ENCODE measurements around the gene PDGFRB. TPM values are rescaled to one million over a fixed set of nuclear protein-coding genes. Genes with fewer than 3 reads are reported as not detected.

The PDGFRB gene
- total RNA-seq, 4 donors from 2014 or later = 33.9 to 88.7 (median 41.7) TPM

DNA sequence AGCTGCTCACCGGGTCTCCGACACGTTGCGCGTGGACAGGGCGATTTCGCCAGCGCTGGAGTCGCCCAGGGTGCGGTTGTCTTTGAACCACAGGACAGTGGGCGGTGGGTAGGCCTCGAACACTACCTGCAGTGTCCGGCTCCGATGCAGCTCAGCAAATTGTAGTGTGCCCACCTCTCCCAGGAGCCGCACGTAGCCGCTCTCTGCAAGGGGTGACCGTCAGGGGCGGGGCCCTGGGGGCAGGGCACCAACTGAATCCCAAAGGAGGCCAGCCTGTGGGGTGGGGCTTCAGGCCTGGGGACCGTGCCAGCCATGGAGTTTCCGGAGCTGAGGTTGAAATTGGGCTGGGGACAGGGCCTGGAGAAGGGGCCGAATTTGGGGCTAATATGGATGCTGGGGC is 22.9 kb downstream of the PDGFRB start:
- intact Hi-C loops (cut with DNase I; ENCODE audit: low total_unique reads) = no loop called here
- no peak overlapping the region for H3K4me3 ChIP-seq (ENCODE audit: low read depth, poor library complexity, severe bottlenecking)
- no peak for DNase-seq (ENCODE audit: low spot score in 2 of 2)
- WGBS, 2 donors = 82% methylated on average over 22 of the region's 22 CpGs
- TF ChIP-seq CTCF (IDR thresholded peaks at IDR 0.05) = no peak
- no peak for TF ChIP-seq POLR2A (IDR thresholded peaks at IDR 0.05)

DNA sequence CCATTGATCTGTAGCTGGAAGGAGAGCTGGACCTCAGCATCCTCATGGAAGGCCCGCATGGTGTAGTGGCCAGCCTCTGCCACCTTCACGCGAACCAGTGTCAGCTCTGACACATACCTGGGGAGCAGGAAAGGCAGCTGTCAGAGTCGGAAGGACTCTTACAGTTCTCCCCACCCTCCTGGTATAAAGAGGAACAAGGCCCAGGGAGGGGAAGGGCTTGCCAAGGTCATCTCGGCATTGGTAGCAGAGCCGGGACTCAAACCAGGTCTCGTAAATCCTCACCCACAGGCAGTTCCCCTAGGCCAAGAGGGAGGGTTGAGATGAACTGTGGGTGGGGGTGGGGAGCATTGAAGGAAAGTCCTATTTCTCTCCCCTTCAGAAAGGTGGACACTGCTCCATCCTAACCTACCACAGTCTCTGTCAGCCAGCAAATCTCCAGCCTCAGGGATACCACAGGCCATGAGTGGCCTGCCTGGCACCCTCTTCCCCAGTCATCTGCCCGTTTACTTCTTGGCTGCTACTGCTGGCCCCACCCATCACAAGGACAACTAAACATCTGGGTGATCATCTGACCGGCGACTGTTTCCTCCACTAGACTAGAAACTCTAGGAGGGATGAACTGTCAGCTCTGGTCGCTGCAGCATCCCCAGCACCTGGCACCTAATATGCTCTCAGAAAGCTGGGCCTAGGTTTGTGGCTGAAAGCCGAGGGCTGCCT is 23.5 kb downstream of the PDGFRB start:
- intact Hi-C loops (cut with DNase I; ENCODE audit: low total_unique reads) = no loop called here
- no peak for TF ChIP-seq CTCF (IDR thresholded peaks at IDR 0.05)
- TF ChIP-seq POLR2A (IDR thresholded peaks at IDR 0.05) = no peak
- WGBS, 2 donors = 56 to 57% methylated on average over 12 of the region's 12 CpGs
- DNase-seq (ENCODE audit: low spot score in 2 of 2) = peak; percentile 82 to 92
- H3K4me3 ChIP-seq (ENCODE audit: low read depth, poor library complexity, severe bottlenecking) = no peak overlapping the region

DNA sequence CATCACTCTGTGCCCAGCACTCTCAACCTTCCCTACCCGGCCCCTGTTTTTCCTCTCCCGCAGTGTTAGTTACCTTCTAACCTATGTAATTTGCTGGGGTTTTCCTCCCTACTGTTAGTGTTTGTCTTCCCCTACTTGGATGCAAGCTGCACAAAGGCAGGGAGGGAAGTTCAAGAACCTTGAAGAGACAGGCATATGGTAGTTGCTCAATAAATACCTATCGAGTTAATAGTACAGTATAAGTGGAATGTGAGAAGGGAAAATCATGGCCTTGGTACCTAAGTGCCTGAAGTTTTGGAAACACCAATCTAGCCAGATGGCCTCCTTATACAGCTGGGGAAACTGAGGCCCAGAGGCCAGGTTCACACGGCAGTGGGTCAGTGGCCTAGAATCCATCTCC is 24.2 kb downstream of the PDGFRB start:
- no peak for DNase-seq (ENCODE audit: low spot score in 2 of 2)
- 80 to 89% methylated on average over 4 of the region's 4 CpGs for WGBS, 2 donors
- H3K4me3 ChIP-seq (ENCODE audit: low read depth, poor library complexity, severe bottlenecking) = no peak overlapping the region
- TF ChIP-seq CTCF (IDR thresholded peaks at IDR 0.05) = no peak
- no peak for TF ChIP-seq POLR2A (IDR thresholded peaks at IDR 0.05)
- intact Hi-C loops (cut with DNase I; ENCODE audit: low total_unique reads) = no loop called here

GRCh38 chr5:150130493-150130922 is 25.1 kb downstream of the PDGFRB start:
- no peak for TF ChIP-seq CTCF (IDR thresholded peaks at IDR 0.05)
- no peak for TF ChIP-seq POLR2A (IDR thresholded peaks at IDR 0.05)
- no peak for DNase-seq (ENCODE audit: low spot score in 2 of 2)
- H3K4me3 ChIP-seq (ENCODE audit: low read depth, poor library complexity, severe bottlenecking) = no peak overlapping the region
- intact Hi-C loops (cut with DNase I; ENCODE audit: low total_unique reads) = no loop called here
- WGBS, 2 donors = 83 to 90% methylated on average over 8 of the region's 8 CpGs

DNA sequence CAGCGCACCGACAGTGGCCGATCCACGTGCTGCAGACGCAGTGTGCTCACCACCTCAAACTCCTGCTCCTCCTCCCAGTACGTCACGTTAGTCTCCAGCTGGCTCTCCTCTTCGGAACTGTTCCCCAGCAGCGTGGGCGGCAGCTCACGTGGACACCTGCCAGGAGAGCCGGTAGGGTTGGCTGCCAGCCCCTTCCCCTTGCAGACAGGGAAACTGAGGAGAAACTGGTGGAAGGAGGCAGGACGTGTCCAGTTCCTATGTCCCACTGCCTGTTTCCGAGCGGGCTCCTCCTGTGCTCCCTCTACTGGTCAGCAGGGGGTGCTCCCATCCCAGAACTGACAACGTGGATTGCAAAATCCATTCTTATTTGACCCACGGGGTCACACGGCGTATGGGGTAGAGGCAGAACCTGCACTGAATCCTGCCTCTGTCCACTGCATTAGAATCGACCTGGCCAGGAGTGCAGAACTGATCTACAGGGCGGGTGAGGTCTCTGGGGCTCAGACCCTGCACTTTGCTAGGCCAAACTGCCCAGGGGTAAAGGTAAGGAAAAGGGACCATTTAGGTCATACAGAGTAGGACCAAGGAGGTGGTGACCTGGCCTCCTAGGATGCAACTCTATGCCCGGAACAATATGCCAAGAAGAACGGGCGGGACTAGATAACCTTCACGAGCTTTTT is 25.7 kb downstream of the PDGFRB start:
- no peak overlapping the region for H3K4me3 ChIP-seq (ENCODE audit: low read depth, poor library complexity, severe bottlenecking)
- intact Hi-C loops (cut with DNase I; ENCODE audit: low total_unique reads) = no loop called here
- TF ChIP-seq CTCF (IDR thresholded peaks at IDR 0.05) = peak in 1 of 3 donors; percentile 73
- TF ChIP-seq POLR2A (IDR thresholded peaks at IDR 0.05) = no peak
- peak; percentile 62 to 95 for DNase-seq (ENCODE audit: low spot score in 2 of 2)
- 23 to 34% methylated on average over 20 to 24 of the region's 25 CpGs for WGBS, 2 donors
